HG03196 (cell line): ENCODE data around the gene GADD45GIP1.

Experiments used
- ATAC-seq: cut with Tn5 transposase; IDR thresholded peaks from one replicate; pipeline ENCODE4 v1.9.1; 2021; ENCODE audit not compliant: unreplicated experiment

GADD45GIP1 gene

GRCh38 chr19:12913851-12914690, 43.0 kb downstream of the GADD45GIP1 start:
- ATAC-seq: no peak

- no peak for ATAC-seq
Measured at GRCh38 chr19:12913011-12913561, 43.9 kb downstream of the GADD45GIP1 start.

GRCh38 chr19:12912571-12912970, 44.5 kb downstream of the GADD45GIP1 start:
- no peak for ATAC-seq

GRCh38 chr19:12907166-12907565, 49.9 kb downstream of the GADD45GIP1 start:
- ATAC-seq: no peak
